T-helper 2 cell treated with Interferon-gamma antibody and Interleukin-4, amounts not matched to agents 100 ng/mL and 5 ng/mL, for 36 hours (primary cell): ENCODE measurements around the gene ADGRV1. TPM values are rescaled to one million over a fixed set of nuclear protein-coding genes. Genes with fewer than 3 reads are reported as not detected.

Experiments used
- intact Hi-C: fragments of 100-400 bp; cut with micrococcal nuclease; formaldehyde crosslinking; loops from one replicate; pipeline ENCODE4 v1.15.1; 2023
- total RNA-seq: library from RNA; stranded (reverse); gene quantifications from 2 replicates; pipeline ENCODE4 v1.2.3, GENCODE V29; 2022

ADGRV1 gene
- total RNA-seq, 1 donor from 2014 or later, result 0.02 TPM

DNA sequence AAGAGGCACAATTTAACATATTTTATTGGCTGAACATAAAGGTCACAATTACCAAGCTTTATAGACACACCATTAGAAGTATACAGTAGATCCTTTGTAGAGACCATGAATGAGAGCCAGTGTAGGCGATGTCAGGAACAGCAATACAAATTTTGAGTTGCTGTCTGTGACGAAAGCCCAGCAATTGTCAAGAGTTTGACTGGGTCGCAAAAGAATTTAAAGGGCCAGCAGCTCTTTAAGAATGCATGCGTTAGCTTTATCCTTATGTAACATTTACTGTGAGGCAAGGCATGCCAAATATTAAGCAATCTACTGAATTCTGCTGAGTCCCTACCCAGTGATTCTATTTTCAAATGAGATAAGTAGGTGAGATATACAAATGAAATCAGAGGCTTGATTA, 587.6 kb downstream of the ADGRV1 start:
- intact Hi-C loops, result no loop called here

DNA sequence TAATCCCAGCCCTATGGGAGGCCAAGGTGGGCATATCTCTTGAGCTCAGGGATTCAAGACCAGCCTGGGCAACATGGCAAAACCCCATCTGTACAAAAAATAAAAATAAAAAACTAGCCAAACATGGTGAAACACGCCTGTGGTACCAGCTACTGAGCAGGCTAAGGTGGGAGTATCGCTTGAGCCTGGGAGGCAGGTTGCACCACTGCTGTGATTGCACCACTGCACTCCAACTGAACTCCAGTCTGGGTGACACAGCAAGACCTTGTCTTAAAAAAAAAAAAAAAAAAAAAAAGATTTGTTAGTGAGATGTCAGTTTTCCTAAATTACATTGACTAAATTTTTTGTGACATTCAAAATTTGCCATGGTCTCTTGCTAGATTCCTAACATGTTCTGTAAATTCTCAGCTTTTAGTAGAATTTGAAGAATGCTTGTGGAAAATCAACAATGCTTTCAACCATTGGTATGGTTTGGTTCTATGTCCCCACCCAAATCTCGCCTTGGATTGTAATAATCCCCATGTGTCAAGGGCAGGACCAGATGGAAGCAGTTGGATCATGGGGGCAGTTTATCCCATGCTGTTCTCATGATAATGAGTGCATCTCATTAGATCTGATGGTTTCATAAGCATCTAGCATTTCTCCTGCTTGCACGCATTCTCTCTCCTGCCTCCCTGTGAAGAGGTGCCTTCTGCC, 588.5 kb downstream of the ADGRV1 start:
- intact Hi-C loops, result no loop called here

DNA sequence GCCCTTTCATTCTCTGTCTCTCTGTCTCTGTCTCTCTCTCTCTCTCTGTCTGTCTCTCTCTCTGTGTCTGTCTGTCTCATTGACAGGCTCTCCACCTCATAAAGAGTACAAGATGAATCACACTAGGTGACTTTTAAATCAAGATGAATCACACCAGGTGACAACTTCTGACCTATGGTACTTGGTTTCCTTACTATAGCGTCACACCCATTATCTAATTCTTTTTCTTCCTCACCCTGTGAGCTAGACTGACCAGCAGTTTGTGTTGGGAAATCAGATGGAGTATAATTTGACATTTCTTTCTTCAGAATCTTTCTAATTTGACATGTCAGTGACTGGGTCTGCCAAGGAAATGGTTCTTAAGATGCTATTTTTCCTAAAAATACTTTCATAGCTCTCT, 591.6 kb downstream of the ADGRV1 start:
- intact Hi-C loops, result no loop called here

GRCh38 chr5:91150636-91151035, 592.0 kb downstream of the ADGRV1 start:
- intact Hi-C loops, result no loop called here

DNA sequence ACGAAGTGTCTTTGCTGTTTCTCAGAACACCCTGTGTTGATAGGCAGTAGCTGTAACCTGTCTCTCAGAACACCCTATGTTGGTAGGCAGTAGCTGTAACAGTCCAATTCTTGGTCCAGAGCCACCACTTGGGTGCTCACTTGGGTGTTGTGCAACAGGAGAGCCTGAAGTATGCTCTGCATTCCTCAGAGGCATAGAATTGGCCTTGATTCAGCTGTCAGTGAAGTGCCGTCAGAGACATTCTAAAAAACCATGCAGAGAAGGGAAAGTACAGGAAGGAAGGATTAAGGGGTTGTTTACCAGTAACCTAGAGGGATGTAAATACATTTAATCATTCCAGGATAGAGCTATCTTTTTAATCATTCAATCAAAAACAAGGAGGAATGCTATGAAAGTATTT, 593.4 kb downstream of the ADGRV1 start:
- intact Hi-C loops, result no loop called here

DNA sequence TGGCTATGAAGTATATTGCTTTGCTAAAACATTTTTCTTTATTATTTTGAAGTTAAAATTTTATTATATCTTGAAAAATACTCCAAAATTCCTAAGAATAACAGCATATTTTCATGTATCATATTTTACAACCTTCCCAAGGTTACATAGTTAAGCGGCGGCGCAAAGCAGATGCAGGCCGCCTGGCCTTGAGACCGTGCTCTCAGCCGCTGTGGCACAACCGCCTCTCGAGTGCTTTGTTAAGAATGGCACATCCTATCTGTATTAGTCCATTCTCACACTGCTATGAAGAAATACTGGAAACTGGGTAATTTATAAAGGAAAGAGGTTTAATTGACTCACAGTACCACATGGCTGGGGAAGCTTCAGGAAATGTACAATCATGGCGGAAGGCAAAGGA, 595.7 kb downstream of the ADGRV1 start:
- intact Hi-C loops, result no loop called here

DNA sequence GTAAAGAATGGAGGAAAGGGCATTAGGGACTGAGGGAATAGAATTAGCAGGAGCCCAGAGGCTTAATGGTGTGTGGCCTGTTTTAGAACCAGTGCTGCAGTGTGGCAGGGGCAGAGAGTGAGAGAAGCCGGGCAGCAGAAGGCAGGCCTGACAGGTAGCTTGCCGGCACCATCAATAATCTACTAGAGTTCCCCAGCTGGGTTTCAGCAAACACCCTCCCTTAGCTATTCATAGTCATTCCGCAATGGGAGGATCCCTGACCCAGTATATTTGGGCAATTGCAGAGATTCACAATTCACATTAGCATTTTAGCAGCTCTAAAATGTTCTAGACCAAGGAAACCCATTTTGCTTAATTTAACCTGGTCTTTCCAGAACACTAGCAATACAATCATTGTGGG, 596.7 kb downstream of the ADGRV1 start:
- intact Hi-C loops, result no loop called here

- intact Hi-C loops, result no loop called here
Measured at GRCh38 chr5:91156242-91156641, 597.6 kb downstream of the ADGRV1 start.

GRCh38 chr5:91158011-91158410, 599.4 kb downstream of the ADGRV1 start:
- intact Hi-C loops, result no loop called here

DNA sequence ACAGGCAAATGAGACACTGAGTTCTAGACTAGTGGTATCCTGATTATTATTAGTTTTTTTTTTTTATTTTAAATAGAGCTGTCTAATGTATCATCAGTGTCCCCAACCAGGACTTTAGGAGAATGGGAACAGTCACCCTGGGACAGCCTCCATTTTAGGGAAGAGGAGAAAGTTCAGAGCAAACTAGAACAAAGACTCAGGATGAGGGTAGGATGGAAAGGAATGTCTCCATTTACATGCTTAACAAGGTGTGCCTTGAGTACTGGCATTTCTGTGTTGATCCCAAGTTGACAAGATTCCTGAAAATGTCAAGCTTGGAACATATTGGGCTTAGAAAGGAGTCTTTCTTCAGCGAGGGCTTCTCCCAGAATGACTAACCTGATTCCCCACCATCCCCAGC, 601.0 kb downstream of the ADGRV1 start:
- intact Hi-C loops, result loop anchor here (5.0 kb wide), 1 partner anchor 153 kb away; no protein-coding TSS in a partner anchor

DNA sequence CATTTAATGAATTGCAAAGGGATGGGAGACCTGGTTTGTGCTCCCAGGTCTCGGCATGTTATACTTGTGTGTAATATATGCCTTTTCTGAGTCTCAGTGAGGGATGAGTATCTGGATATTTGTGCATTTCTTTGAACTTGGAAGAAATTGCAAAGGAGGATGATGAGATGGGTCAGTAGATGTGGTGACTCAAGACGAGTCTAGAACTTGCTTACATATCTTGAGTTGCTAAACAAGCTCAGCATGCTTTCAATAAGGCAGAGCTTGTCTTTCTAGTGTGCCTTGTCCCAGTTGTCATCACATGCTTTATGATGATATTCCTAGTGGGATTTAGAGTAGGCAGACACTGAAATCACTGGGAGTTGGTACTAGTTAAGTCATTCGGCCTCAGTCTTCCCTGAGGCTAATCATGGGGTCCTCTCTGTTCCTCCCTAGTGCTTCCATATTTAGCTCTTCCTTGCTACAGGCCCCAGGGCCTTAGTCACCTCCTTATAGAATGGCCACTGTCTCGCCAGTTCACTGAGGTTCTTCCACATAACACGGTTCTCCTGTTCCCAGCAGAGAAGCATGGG, 602.2 kb downstream of the ADGRV1 start:
- intact Hi-C loops, result loop anchor here (5.0 kb wide), 1 partner anchor 152 kb away; no protein-coding TSS in a partner anchor

DNA sequence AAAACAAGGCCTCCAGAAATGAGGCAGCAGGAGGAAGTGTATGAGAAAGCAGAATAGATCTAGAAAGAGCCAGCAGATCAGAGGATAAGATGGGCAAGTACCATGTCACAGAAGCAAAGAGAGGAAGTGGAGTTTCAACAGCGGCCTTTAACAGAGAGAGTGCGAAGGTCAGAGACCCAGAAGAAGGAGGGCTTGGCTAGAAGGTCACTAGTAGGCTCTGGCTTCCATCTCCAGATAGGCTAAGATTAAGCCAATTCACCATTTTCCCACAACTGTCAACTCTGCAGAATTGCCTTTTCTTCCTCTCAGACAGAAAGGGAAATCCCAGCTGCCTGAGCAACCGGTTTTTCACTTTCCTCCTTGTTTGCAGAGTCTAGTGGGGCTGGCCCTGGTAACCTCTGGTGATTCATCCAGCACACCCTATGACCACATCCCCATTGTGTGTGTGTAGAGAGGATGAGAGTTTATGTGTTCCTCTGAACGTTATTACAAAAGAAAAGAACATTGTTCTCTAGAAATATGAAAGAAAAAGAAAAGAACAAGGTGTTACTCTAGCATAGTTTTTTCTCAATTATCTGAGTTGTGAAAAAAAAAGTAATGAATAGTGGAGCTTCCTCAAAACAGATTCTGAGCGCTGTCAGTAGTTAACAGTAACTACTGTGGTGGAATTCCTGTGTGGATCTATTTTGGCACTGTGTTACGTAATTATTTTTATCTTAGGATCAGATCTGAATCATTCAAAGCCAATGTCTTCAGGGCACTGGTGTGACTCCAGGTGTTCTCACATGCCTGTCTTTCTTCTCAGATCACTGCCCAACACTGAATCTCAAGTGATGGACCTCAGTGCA, 604.2 kb downstream of the ADGRV1 start:
- intact Hi-C loops, result loop anchor here (1.0 to 5.0 kb wide), 3 partner anchors 118 to 221 kb away; partner anchors contain the start of gene ARRDC3

GRCh38 chr5:91164424-91164823, 605.8 kb downstream of the ADGRV1 start:
- intact Hi-C loops, result loop anchor here (5.0 kb wide), 1 partner anchor 148 kb away; no protein-coding TSS in a partner anchor

- intact Hi-C loops, result no loop called here
Measured at GRCh38 chr5:91166059-91166807, 607.6 kb downstream of the ADGRV1 start.

DNA sequence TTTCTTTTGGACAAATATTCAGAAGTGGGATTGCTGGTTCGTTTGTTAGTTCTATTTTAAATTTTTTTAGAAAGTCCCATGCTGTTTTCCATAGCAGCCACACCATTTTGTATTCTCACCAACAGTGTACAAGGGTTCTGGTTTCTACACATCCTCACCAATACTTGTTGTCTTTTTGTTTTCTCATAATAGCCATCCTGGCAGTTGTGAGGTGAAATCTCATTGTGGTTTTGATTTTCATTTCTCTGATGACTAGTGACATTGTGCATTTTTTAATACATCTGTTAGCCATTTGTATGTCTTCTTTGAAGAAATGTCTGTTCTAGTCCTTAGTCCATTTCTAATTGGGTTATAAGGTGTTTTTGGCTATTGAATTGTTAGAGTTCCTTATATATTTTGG, 610.3 kb downstream of the ADGRV1 start:
- intact Hi-C loops, result no loop called here

GRCh38 chr5:91170266-91170665, 611.7 kb downstream of the ADGRV1 start:
- intact Hi-C loops, result no loop called here

- intact Hi-C loops, result no loop called here
Measured at GRCh38 chr5:91171322-91171721, 612.7 kb downstream of the ADGRV1 start.

DNA sequence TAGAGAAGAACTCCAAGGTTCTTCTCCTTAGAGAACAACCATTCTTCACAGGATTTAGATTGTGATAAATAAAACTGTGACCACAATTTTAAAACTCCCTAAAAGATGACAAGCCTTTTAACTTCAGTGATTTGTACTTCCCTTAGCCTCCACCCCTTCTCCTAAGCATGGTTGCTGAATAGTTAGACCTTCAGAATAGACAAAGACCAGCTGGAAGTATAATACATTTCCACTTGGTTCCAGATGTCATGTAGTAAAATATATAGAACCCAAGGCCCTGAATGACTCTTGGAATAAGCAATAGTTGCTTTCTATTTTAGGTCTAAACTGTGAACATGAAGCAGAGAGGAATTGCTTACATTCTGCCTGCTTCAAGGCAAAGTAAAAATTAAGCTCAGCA, 615.8 kb downstream of the ADGRV1 start:
- intact Hi-C loops, result no loop called here

DNA sequence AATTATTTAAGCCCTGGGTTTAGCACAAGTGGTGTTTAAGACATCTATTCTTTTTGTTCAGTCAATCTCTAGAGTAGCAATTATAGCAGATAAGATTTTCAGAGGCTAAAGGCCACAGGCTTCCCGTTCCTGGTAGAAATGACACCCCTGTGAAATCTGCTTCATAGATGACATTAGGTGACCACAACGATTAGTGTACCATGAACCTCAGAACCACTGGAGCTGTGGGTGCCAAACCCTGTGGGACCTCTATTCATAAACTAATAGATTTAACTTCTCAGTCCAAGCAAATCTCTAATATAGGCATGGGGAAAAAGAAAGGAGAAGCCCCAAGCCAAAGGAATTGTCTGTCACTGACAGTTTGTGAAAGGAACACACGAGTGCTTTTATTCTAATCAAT, 617.1 kb downstream of the ADGRV1 start:
- intact Hi-C loops, result no loop called here

GRCh38 chr5:91176288-91177016, 617.9 kb downstream of the ADGRV1 start:
- intact Hi-C loops, result no loop called here

GRCh38 chr5:91177085-91177484, 618.5 kb downstream of the ADGRV1 start:
- intact Hi-C loops, result no loop called here
